Dedifferentiated amniotic fluid mesenchymal stem cell (primary cell): ENCODE results near the gene UNCX.
"Not testable (repeated sequence)": the region's sequence is repeated elsewhere in the genome, so short reads cannot be mapped to it uniquely, and the experiment has no call there.

ENCODE experiments used
- DNase-seq: peaks from one replicate; pipeline ENCODE4 v3.0.0-alpha.2; 2016; ENCODE audit errors: extremely low spot score

UNCX gene

GRCh38 chr7:1257863-1258262, 25.2 kb downstream of the UNCX start:
- DNase-seq: no peak

- DNase-seq: no peak
These were observed 27.1 kb downstream of the UNCX start for GRCh38 chr7:1259621-1260243.

GRCh38 chr7:1260244-1260635, 27.6 kb downstream of the UNCX start:
- DNase-seq: no peak

DNA sequence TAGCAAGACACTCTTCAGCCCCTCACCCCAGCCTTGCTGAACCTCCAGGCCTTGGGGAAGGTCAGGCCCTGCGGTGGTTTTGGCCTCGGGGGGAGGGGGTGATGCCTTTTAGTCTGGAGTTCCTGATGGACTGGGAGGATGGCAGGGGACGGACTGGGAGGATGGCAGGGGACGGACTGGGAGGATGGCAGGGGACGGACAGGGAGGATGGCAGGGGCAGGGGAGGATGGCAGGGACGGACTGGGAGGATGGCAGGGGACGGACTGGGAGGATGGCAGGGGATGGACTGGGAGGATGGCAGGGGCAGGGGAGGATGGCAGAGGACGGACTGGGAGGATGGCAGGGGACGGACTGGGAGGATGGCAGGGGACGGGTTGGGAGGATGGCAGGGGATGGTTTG, 28.4 kb downstream of the UNCX start:
- DNase-seq: not testable (repeated sequence)

DNA sequence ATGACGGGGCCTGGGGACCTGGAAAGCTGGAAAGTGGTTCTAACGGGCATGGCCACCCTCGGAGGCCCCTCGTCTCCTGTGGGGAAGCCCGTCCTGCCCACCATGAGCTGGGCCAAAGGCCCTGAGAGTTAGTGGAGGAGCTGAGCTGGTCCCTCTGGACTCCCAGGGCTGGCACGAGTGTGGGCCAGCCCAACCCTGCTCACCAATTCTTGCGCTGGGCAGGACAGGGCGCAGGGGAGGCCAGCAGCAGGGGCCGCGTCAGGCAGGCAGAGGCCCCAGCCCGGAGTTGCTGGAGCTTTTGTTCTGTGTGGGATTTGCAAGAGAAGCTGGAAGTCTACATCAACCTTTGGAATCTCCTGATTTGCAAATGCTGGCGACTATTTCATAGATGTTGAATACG, 29.8 kb downstream of the UNCX start:
- no peak for DNase-seq

GRCh38 chr7:1263391-1263951, 30.8 kb downstream of the UNCX start:
- DNase-seq: no peak

- DNase-seq: no peak
These were observed 31.9 kb downstream of the UNCX start for GRCh38 chr7:1264345-1265280.

- no peak for DNase-seq
These were observed 34.6 kb downstream of the UNCX start for GRCh38 chr7:1267016-1267900.

GRCh38 chr7:1268076-1268815, 35.6 kb downstream of the UNCX start:
- DNase-seq: no peak

GRCh38 chr7:1268866-1269265, 36.2 kb downstream of the UNCX start:
- DNase-seq: no peak

DNA sequence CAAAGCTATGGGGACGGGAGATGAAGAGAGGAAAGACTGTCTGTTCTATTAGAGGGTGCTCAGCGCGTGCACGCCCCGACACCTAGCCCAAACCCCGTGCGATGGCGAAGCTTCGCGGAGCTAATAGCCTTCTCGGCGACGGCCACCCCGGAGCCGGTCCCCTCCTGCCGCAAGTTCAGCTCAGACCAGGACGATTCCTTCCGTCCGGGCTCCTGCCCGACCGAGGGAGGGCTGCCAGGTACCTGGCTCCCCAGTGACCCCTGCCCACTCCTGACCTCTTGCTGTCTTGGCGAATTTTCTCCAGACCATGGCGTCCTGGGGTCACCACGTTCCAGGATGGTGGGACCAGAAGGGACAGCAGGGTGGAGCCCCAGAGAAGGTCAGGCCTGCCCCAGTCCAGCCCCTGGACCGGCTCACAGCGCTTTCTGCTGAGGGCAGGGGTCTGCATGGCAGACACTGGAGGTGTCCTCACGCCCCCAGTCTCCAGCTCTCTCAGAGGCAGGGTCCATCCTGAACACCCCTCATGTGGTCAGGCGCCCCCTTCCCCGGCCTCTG, 36.7 kb downstream of the UNCX start:
- no peak for DNase-seq

DNA sequence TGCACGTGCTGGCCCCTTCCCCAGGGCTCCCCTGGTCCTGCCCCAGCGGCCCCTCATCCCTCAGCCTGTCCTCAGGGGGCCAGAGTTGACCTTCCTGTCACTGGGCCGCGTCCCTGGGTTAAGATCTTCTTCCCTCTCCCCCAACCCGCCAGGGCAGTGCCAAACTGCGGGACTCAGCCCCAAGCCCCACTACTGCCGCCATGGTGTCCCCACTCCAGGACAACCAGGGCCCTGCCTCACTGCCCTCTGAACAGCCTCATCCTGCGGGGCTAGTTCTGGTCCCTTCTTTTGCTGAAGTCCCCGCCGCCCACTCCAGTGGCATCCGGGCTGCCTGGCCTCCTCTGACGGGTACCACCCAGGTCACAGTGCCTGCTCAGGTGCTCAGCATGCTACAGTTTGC, 37.5 kb downstream of the UNCX start:
- no peak for DNase-seq

- no peak for DNase-seq
These were observed 38.4 kb downstream of the UNCX start for GRCh38 chr7:1271046-1271445.

- DNase-seq: no peak
These were observed 39.0 kb downstream of the UNCX start for GRCh38 chr7:1271656-1272055.

GRCh38 chr7:1272136-1272535, 39.5 kb downstream of the UNCX start:
- not testable (repeated sequence) for DNase-seq

DNA sequence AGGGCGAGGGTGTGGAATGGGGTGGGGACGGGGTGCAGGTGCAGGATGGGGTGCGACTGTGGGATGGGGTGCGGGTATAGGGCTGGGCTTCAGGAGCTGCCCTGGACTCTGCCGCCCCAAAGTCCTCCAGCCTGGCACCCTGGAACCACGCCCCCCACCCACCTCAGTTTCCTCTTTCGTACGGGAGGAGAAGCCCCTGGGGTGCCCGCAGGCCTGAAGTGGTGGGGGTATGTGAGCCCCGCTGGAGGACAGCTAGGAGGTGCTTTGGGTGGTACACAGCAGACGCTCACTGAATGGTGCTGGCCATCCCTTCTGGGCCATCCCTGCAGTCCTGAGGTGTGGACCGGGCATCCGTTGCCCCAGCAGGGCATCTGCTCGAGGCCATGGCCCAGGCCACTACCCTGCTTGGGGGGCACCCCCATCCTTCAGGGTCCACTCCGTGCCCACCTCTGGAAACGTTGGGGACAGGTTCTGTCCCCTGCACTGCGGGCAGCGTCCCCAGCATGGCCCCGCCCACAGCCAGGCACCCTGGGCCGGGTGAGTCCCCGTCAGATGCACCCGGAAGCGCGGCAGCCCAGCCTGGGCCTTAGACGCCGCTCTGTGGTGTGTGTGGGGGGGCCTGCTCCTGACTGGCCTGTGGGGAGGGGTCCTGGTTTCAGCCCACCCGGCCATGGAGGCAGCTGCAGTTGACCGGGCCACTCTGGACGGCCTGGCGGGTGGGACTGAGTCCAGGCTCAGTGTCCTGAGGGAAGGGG, 41.6 kb downstream of the UNCX start:
- no peak for DNase-seq

DNA sequence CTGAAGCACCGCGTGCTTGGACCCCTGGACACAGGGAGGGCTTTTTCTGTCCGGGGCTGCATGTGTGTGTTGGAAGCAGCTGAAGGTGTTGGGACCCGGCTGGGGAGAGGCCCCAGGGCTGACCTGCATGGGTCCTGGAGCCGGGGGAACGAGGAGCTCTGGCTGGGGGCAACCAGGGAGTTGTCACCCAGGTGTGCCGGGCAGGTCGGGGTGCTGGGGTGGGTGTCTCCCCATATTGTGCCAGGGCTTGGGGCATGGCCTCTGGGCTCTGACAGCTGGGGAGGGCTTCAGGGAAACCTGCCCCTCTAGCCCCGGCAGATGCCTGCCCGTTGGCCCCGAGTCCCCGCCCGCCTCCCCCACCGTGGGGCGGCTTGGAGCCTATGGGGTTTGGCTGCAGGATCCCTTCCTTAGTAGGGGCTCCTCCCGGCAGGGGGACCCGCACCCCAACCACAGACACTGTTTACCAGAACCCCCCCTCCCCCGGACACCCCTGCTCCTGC, 42.3 kb downstream of the UNCX start:
- DNase-seq: no peak

DNA sequence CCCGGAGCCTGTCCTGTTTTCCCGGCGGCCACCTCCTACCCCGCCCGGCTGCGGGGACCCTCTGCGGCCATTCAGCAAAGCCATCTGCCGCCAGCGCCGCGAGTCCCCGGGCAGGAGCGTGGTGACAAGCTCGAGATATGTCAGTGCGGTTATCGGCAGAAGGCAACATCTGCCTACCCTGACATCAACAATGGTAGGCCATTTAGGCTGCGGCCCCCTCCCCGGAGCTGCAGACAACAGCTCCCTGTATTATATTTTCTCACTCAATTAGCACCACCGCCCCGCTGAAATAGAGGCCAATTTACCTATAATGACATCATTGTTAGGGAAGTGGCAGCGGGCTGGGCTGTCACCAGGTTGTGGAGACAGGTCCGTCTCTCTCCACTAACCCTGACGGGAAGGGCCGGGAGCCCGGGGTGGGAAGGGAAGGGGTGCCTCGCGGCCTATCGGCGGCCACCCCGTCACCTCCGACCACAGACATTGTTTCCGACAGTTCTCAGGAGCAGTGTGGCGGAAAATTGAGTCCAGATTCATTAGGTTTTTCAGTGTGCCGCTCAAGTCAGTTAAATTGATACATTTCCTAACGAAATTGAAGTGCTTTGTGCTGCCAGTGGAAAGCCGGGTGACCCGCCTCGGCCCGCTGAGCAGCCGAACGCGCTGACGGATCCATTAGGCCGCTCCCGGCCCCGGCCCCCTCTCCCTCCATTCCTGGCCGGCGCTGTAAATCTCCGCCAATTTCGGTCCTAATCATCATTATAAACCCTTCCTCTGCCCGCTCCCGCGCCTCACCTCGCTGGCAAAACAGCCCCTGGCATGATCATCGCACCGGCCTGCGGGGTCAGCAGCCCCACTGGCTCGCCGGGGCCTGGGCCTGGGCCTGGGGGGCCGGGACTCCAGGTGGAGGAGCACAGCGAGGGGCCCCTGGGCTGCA, 43.0 kb downstream of the UNCX start:
- no peak for DNase-seq

DNA sequence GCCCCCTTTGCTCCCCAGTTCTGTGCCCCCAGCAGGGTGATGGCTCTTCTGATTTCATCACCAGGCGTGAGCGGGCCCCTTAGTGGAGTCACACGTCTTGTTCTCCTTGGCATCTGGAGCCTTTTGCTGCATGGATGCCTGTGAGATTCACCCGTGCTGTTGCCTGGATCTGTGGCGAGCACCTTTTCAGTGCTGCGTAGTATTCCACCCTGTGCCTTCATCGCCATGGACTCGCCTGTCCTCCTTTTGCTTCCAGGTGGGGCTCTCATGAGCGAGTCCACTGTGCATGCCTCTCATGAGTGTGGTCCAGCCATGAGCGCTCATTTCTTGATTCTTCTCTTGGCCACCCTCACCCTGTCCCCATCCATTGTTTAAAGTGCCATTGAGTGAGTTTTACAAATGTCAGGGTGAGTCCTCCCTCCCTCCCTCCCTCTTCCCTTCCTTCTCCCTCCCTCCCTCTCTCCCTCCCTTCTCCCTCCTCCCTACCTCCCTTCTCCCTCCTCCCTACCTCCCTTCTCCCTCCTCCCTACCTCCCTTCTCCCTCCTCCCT, 44.0 kb downstream of the UNCX start:
- no peak for DNase-seq
